ENCODE data around the gene ARHGEF37.
"Not testable (repeated sequence)": the region's sequence is repeated elsewhere in the genome, so short reads cannot be mapped to it uniquely, and the experiment has no call there.

The ARHGEF37 gene

GRCh38 chr5:149648464-149649393 lies 67.4 kb downstream of the ARHGEF37 start:
- H3K79me1 ChIP-seq (replicated peaks; ENCODE audit: low read length, poor library complexity, severe bottlenecking); H3K9ac ChIP-seq (ENCODE audit: low read length); DNase-seq; H3K4me1 ChIP-seq (ENCODE audit: control insufficient read depth, insufficient read depth, low read depth, low read length); H4K8ac ChIP-seq (ENCODE audit: low read length); H4K91ac ChIP-seq (ENCODE audit: low read length); H2BK15ac ChIP-seq (ENCODE audit: low read depth, poor library complexity, severe bottlenecking); H3K4ac ChIP-seq (ENCODE audit: low read depth in 1 of 2, low read length in 2 of 2); H3K18ac ChIP-seq (ENCODE audit: low read depth in 1 of 2, low read length in 2 of 2); H3K4me3 ChIP-seq (ENCODE audit: insufficient read depth in 1 of 2, low read depth in 1 of 2, low read length in 2 of 2); H3K4me2 ChIP-seq (ENCODE audit: low read length, poor library complexity, severe bottlenecking); H2BK120ac ChIP-seq (ENCODE audit: low read depth, low read length); H2BK5ac ChIP-seq (ENCODE audit: low read depth, low read length, poor library complexity, severe bottlenecking); H3K27ac ChIP-seq (ENCODE audit: low read length, poor library complexity, severe bottlenecking); H3K9me3 ChIP-seq (ENCODE audit: control insufficient read depth, low read length); H2BK12ac ChIP-seq (ENCODE audit: low read length in 2 of 2); H3K36me3 ChIP-seq (ENCODE audit: control insufficient read depth in 1 of 2, insufficient read depth in 2 of 2, low read depth in 1 of 2, low read length in 2 of 2); H3K14ac ChIP-seq (ENCODE audit: low read length in 2 of 2); H2AK5ac ChIP-seq (ENCODE audit: low read length, severe bottlenecking); H2AFZ ChIP-seq (ENCODE audit: low read depth, low read length); H3K23ac ChIP-seq (ENCODE audit: low read length in 2 of 2): not testable (repeated sequence)
- WGBS = 74% methylated on average over 5 of the region's 6 CpGs
- peaks cover 0 to 50% of the 10 kb centered on the region in 2 experiments for H3K27me3 ChIP-seq (ENCODE audit: control insufficient read depth in 1 of 2, insufficient read depth in 1 of 2, low read length in 2 of 2)

DNA sequence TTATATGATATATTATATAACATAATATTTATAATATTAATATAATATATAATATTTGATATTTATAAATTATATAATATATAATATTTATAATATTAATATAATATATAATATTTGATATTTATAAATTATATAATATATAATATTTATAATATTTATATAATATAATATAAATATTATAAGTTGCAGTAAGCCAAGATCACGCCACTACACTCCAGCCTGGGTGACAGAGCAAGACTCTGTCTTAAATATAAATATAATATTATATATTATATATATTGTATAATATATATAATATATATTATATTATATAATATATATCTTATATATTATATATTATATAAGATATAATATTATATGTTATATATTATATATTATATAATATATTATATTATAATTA lies 68.4 kb downstream of the ARHGEF37 start:
- not testable (repeated sequence) for H2AK5ac ChIP-seq (ENCODE audit: low read length, severe bottlenecking); H2AFZ ChIP-seq (ENCODE audit: low read depth, low read length); H2BK12ac ChIP-seq (ENCODE audit: low read length in 2 of 2); H4K8ac ChIP-seq (ENCODE audit: low read length); H3K79me1 ChIP-seq (replicated peaks; ENCODE audit: low read length, poor library complexity, severe bottlenecking); H2BK15ac ChIP-seq (ENCODE audit: low read depth, poor library complexity, severe bottlenecking); H3K4me2 ChIP-seq (ENCODE audit: low read length, poor library complexity, severe bottlenecking); H4K91ac ChIP-seq (ENCODE audit: low read length); H3K4ac ChIP-seq (ENCODE audit: low read depth in 1 of 2, low read length in 2 of 2); H3K23ac ChIP-seq (ENCODE audit: low read length in 2 of 2); H3K27ac ChIP-seq (ENCODE audit: low read length, poor library complexity, severe bottlenecking); H3K4me3 ChIP-seq (ENCODE audit: insufficient read depth in 1 of 2, low read depth in 1 of 2, low read length in 2 of 2); H3K4me1 ChIP-seq (ENCODE audit: control insufficient read depth, insufficient read depth, low read depth, low read length); H3K9me3 ChIP-seq (ENCODE audit: control insufficient read depth, low read length); H2BK5ac ChIP-seq (ENCODE audit: low read depth, low read length, poor library complexity, severe bottlenecking); H3K9ac ChIP-seq (ENCODE audit: low read length); DNase-seq; H3K14ac ChIP-seq (ENCODE audit: low read length in 2 of 2); H3K18ac ChIP-seq (ENCODE audit: low read depth in 1 of 2, low read length in 2 of 2); H3K36me3 ChIP-seq (ENCODE audit: control insufficient read depth in 1 of 2, insufficient read depth in 2 of 2, low read depth in 1 of 2, low read length in 2 of 2); H2BK120ac ChIP-seq (ENCODE audit: low read depth, low read length)
- WGBS = no CpG with 5 or more reads among the region's 1 CpG
- H3K27me3 ChIP-seq (ENCODE audit: control insufficient read depth in 1 of 2, insufficient read depth in 1 of 2, low read length in 2 of 2) = peaks cover 0 to 49% of the 10 kb centered on the region in 2 experiments

- H3K4ac ChIP-seq (ENCODE audit: low read depth in 1 of 2, low read length in 2 of 2) = no peak overlapping the region
- H3K4me2 ChIP-seq (ENCODE audit: low read length, poor library complexity, severe bottlenecking) = no peak overlapping the region
- no peak overlapping the region for H3K14ac ChIP-seq (ENCODE audit: low read length in 2 of 2)
- H3K4me1 ChIP-seq (ENCODE audit: control insufficient read depth, insufficient read depth, low read depth, low read length) = peaks cover 2% of the 10 kb centered on the region
- H2BK15ac ChIP-seq (ENCODE audit: low read depth, poor library complexity, severe bottlenecking) = no peak overlapping the region
- peaks cover 3% of the 10 kb centered on the region for H3K9me3 ChIP-seq (ENCODE audit: control insufficient read depth, low read length)
- H2BK12ac ChIP-seq (ENCODE audit: low read length in 2 of 2) = no peak overlapping the region
- H2BK5ac ChIP-seq (ENCODE audit: low read depth, low read length, poor library complexity, severe bottlenecking) = no peak overlapping the region
- no peak overlapping the region for H3K4me3 ChIP-seq (ENCODE audit: insufficient read depth in 1 of 2, low read depth in 1 of 2, low read length in 2 of 2)
- H3K9ac ChIP-seq (ENCODE audit: low read length) = no peak overlapping the region
- no peak overlapping the region for H2BK120ac ChIP-seq (ENCODE audit: low read depth, low read length)
- no peak for DNase-seq
- peaks cover 0 to 3% of the 10 kb centered on the region in 2 experiments for H3K36me3 ChIP-seq (ENCODE audit: control insufficient read depth in 1 of 2, insufficient read depth in 2 of 2, low read depth in 1 of 2, low read length in 2 of 2)
- no peaks in the 10 kb centered on the region for H3K79me1 ChIP-seq (replicated peaks; ENCODE audit: low read length, poor library complexity, severe bottlenecking)
- no peak overlapping the region for H3K27ac ChIP-seq (ENCODE audit: low read length, poor library complexity, severe bottlenecking)
- WGBS = 90% methylated on average over 1 of the region's 1 CpG
- H4K91ac ChIP-seq (ENCODE audit: low read length) = no peak overlapping the region
- H3K27me3 ChIP-seq (ENCODE audit: control insufficient read depth in 1 of 2, insufficient read depth in 1 of 2, low read length in 2 of 2) = peaks cover 0 to 30% of the 10 kb centered on the region in 2 experiments
- no peak overlapping the region for H2AFZ ChIP-seq (ENCODE audit: low read depth, low read length)
- no peak overlapping the region for H4K8ac ChIP-seq (ENCODE audit: low read length)
- H3K18ac ChIP-seq (ENCODE audit: low read depth in 1 of 2, low read length in 2 of 2) = no peak overlapping the region
- H3K23ac ChIP-seq (ENCODE audit: low read length in 2 of 2) = no peak overlapping the region
- H2AK5ac ChIP-seq (ENCODE audit: low read length, severe bottlenecking) = no peak overlapping the region
These were observed 70.4 kb downstream of the ARHGEF37 start for GRCh38 chr5:149651686-149652085.

GRCh38 chr5:149652697-149653096 lies 71.4 kb downstream of the ARHGEF37 start:
- no peak overlapping the region for H4K91ac ChIP-seq (ENCODE audit: low read length)
- no peak overlapping the region for H2AK5ac ChIP-seq (ENCODE audit: low read length, severe bottlenecking)
- no peak overlapping the region for H2BK120ac ChIP-seq (ENCODE audit: low read depth, low read length)
- H3K18ac ChIP-seq (ENCODE audit: low read depth in 1 of 2, low read length in 2 of 2) = no peak overlapping the region
- no peak overlapping the region for H4K8ac ChIP-seq (ENCODE audit: low read length)
- no peak overlapping the region for H2BK12ac ChIP-seq (ENCODE audit: low read length in 2 of 2)
- H3K23ac ChIP-seq (ENCODE audit: low read length in 2 of 2) = no peak overlapping the region
- peaks cover 0 to 3% of the 10 kb centered on the region in 2 experiments for H3K36me3 ChIP-seq (ENCODE audit: control insufficient read depth in 1 of 2, insufficient read depth in 2 of 2, low read depth in 1 of 2, low read length in 2 of 2)
- DNase-seq = no peak
- no peaks in the 10 kb centered on the region for H3K4me1 ChIP-seq (ENCODE audit: control insufficient read depth, insufficient read depth, low read depth, low read length)
- no peak overlapping the region for H2BK15ac ChIP-seq (ENCODE audit: low read depth, poor library complexity, severe bottlenecking)
- peaks cover 12% of the 10 kb centered on the region for H3K9me3 ChIP-seq (ENCODE audit: control insufficient read depth, low read length)
- no peaks in the 10 kb centered on the region for H3K79me1 ChIP-seq (replicated peaks; ENCODE audit: low read length, poor library complexity, severe bottlenecking)
- H2BK5ac ChIP-seq (ENCODE audit: low read depth, low read length, poor library complexity, severe bottlenecking) = no peak overlapping the region
- H3K27ac ChIP-seq (ENCODE audit: low read length, poor library complexity, severe bottlenecking) = no peak overlapping the region
- no peak overlapping the region for H3K9ac ChIP-seq (ENCODE audit: low read length)
- WGBS = 91% methylated on average over 2 of the region's 2 CpGs
- no peak overlapping the region for H3K4ac ChIP-seq (ENCODE audit: low read depth in 1 of 2, low read length in 2 of 2)
- no peak overlapping the region for H2AFZ ChIP-seq (ENCODE audit: low read depth, low read length)
- H3K27me3 ChIP-seq (ENCODE audit: control insufficient read depth in 1 of 2, insufficient read depth in 1 of 2, low read length in 2 of 2) = peaks cover 0 to 36% of the 10 kb centered on the region in 2 experiments
- H3K14ac ChIP-seq (ENCODE audit: low read length in 2 of 2) = no peak overlapping the region
- H3K4me3 ChIP-seq (ENCODE audit: insufficient read depth in 1 of 2, low read depth in 1 of 2, low read length in 2 of 2) = no peak overlapping the region
- H3K4me2 ChIP-seq (ENCODE audit: low read length, poor library complexity, severe bottlenecking) = no peak overlapping the region

All from mesenchymal stem cell (in vitro differentiated cells and primary cell).